ENCODE data around the gene ALMS1.
"Not testable (repeated sequence)": the region's sequence is repeated elsewhere in the genome, so short reads cannot be mapped to it uniquely, and the experiment has no call there.

The ALMS1 gene

GRCh38 chr2:73614997-73615396, 229.4 kb downstream of the ALMS1 start:
- no peak for DNase-seq (ENCODE audit: extremely low read depth in 1 of 2, low read depth in 1 of 2)

GRCh38 chr2:73619925-73620324, 234.3 kb downstream of the ALMS1 start:
- DNase-seq (ENCODE audit: extremely low read depth in 1 of 2, low read depth in 1 of 2): not testable (repeated sequence)

GRCh38 chr2:73624036-73624435, 238.4 kb downstream of the ALMS1 start:
- not testable (repeated sequence) for DNase-seq (ENCODE audit: extremely low read depth in 1 of 2, low read depth in 1 of 2)

GRCh38 chr2:73624625-73625024, 239.0 kb downstream of the ALMS1 start:
- not testable (repeated sequence) for DNase-seq (ENCODE audit: extremely low read depth in 1 of 2, low read depth in 1 of 2)

GRCh38 chr2:73626237-73626636, 240.6 kb downstream of the ALMS1 start:
- DNase-seq (ENCODE audit: extremely low read depth in 1 of 2, low read depth in 1 of 2): not testable (repeated sequence)

GRCh38 chr2:73628493-73628892, 242.9 kb downstream of the ALMS1 start:
- not testable (repeated sequence) for DNase-seq (ENCODE audit: extremely low read depth in 1 of 2, low read depth in 1 of 2)

GRCh38 chr2:73630662-73631266, 245.1 kb downstream of the ALMS1 start:
- DNase-seq (ENCODE audit: extremely low read depth in 1 of 2, low read depth in 1 of 2): not testable (repeated sequence)

GRCh38 chr2:73636977-73637376, 251.3 kb downstream of the ALMS1 start:
- DNase-seq (ENCODE audit: extremely low read depth in 1 of 2, low read depth in 1 of 2): not testable (repeated sequence)

- no peak for DNase-seq (ENCODE audit: extremely low read depth in 1 of 2, low read depth in 1 of 2)
These were observed 252.8 kb downstream of the ALMS1 start for GRCh38 chr2:73638429-73638828.

- DNase-seq (ENCODE audit: extremely low read depth in 1 of 2, low read depth in 1 of 2): no peak
These were observed 254.9 kb downstream of the ALMS1 start for GRCh38 chr2:73640511-73640911.

- no peak for DNase-seq (ENCODE audit: extremely low read depth in 1 of 2, low read depth in 1 of 2)
These were observed 255.5 kb downstream of the ALMS1 start for GRCh38 chr2:73640946-73641766.

- no peak for DNase-seq (ENCODE audit: extremely low read depth in 1 of 2, low read depth in 1 of 2)
These were observed 256.1 kb downstream of the ALMS1 start for GRCh38 chr2:73641767-73642062.

- DNase-seq (ENCODE audit: extremely low read depth in 1 of 2, low read depth in 1 of 2): no peak
These were observed 256.8 kb downstream of the ALMS1 start, which contains the start of gene NAT8 for GRCh38 chr2:73642338-73643018. Gene NAT8, minus strand, starts transcription at chr2:73642422. Its CDS starts 794 bp downstream, at chr2:73641628.

GRCh38 chr2:73647690-73648089, 262.1 kb downstream of the ALMS1 start:
- DNase-seq (ENCODE audit: extremely low read depth in 1 of 2, low read depth in 1 of 2): not testable (repeated sequence)

GRCh38 chr2:73651591-73652230, 266.1 kb downstream of the ALMS1 start:
- no peak for DNase-seq (ENCODE audit: extremely low read depth in 1 of 2, low read depth in 1 of 2)

- no peak for DNase-seq (ENCODE audit: extremely low read depth in 1 of 2, low read depth in 1 of 2)
These were observed 266.7 kb downstream of the ALMS1 start for GRCh38 chr2:73652348-73652747.

GRCh38 chr2:73654175-73654574, 268.5 kb downstream of the ALMS1 start:
- DNase-seq (ENCODE audit: extremely low read depth in 1 of 2, low read depth in 1 of 2): no peak

Measured in activated CD8-positive, alpha-beta memory T cell treated with anti-CD3 and anti-CD28 coated beads for 1 hour (primary cell).